ENCODE data around the gene FAM168A. TPM values are rescaled to one million over a fixed set of nuclear protein-coding genes. Genes with fewer than 3 reads are reported as not detected.
A peak's percentile ranks its signal among the peaks of the same experiment; 100 is the strongest.

FAM168A gene
- total and polyA plus RNA-seq, 2 donors (not counting 1 experiment from before 2014, with no cell fraction given) = 16.3 to 23.8 TPM

DNA sequence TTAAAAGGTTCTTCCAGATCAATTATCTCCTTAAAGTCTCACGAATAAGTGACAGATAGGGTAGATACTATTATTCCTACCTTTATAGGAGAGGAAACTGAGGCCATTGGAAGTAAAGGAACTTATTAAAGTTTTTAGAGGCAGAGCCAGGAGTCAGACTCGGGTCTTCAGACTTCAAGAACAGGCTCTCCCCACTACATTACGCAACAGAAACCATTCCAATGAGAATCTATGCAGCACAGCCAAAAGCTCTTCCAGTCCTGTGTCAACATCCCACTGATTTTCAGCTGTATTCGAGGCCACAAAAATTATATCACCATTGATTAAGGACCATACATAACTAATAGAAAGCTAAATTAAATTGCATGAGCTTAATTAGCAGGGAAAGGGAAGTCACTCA is 144.3 kb downstream of the FAM168A start:
- no peak overlapping the region for H3K27ac ChIP-seq (ENCODE audit: insufficient read depth, low read length)
- H4K20me1 ChIP-seq (ENCODE audit: control insufficient read depth, extremely low read depth, insufficient read depth, low read length) = no peaks in the 10 kb centered on the region
- TF ChIP-seq, protein P1, sequence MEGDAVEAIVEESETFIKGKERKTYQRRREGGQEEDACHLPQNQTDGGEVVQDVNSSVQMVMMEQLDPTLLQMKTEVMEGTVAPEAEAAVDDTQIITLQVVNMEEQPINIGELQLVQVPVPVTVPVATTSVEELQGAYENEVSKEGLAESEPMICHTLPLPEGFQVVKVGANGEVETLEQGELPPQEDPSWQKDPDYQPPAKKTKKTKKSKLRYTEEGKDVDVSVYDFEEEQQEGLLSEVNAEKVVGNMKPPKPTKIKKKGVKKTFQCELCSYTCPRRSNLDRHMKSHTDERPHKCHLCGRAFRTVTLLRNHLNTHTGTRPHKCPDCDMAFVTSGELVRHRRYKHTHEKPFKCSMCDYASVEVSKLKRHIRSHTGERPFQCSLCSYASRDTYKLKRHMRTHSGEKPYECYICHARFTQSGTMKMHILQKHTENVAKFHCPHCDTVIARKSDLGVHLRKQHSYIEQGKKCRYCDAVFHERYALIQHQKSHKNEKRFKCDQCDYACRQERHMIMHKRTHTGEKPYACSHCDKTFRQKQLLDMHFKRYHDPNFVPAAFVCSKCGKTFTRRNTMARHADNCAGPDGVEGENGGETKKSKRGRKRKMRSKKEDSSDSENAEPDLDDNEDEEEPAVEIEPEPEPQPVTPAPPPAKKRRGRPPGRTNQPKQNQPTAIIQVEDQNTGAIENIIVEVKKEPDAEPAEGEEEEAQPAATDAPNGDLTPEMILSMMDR (conservative IDR thresholded peaks at IDR 0.05 in 1 of 2, IDR thresholded peaks at IDR 0.05 in 1 of 2; ENCODE audit: low read depth in 1 of 2, low read length in 2 of 2) = no peak
- TF ChIP-seq EZH2 (IDR thresholded peaks at IDR 0.05; ENCODE audit: low read length, missing control alignments) = no peak
- H3K4me3 ChIP-seq (replicated peaks in 1 of 4; ENCODE audit: control extremely low read depth in 1 of 4, insufficient read depth in 1 of 4, low read depth in 3 of 4, low read length in 4 of 4) = no peak overlapping the region
- H3K79me2 ChIP-seq (ENCODE audit: control insufficient read depth, insufficient read depth, low read length) = no peaks in the 10 kb centered on the region
- peak in 1 of 2 donors; percentile 53 for DNase-seq (ENCODE audit: low read depth in 2 of 2)
- H3K36me3 ChIP-seq (ENCODE audit: control insufficient read depth, insufficient read depth, low read length) = no peaks in the 10 kb centered on the region
- no peaks in the 10 kb centered on the region for H3K27me3 ChIP-seq (ENCODE audit: control insufficient read depth, insufficient read depth, low read length)
- H3K9ac ChIP-seq (ENCODE audit: insufficient read depth, low read length) = no peak overlapping the region
- H3K9me3 ChIP-seq (ENCODE audit: control insufficient read depth, insufficient read depth, low read depth, low read length) = no peaks in the 10 kb centered on the region
- no peak overlapping the region for H3K4me2 ChIP-seq (ENCODE audit: extremely low read depth, insufficient read depth, low read length)
- no peaks in the 10 kb centered on the region for H3K4me1 ChIP-seq (ENCODE audit: control insufficient read depth, extremely low read depth, insufficient read depth, low read length)
- no peak overlapping the region for H2AFZ ChIP-seq (ENCODE audit: low read length)

GRCh38 chr11:73452726-73453125 is 145.2 kb downstream of the FAM168A start:
- H3K4me2 ChIP-seq (ENCODE audit: extremely low read depth, insufficient read depth, low read length) = no peak overlapping the region
- H3K27me3 ChIP-seq (ENCODE audit: control insufficient read depth, insufficient read depth, low read length) = no peaks in the 10 kb centered on the region
- no peaks in the 10 kb centered on the region for H3K4me1 ChIP-seq (ENCODE audit: control insufficient read depth, extremely low read depth, insufficient read depth, low read length)
- H3K27ac ChIP-seq (ENCODE audit: insufficient read depth, low read length) = no peak overlapping the region
- H4K20me1 ChIP-seq (ENCODE audit: control insufficient read depth, extremely low read depth, insufficient read depth, low read length) = no peaks in the 10 kb centered on the region
- no peaks in the 10 kb centered on the region for H3K9me3 ChIP-seq (ENCODE audit: control insufficient read depth, insufficient read depth, low read depth, low read length)
- TF ChIP-seq, protein P1 (conservative IDR thresholded peaks at IDR 0.05 in 1 of 2, IDR thresholded peaks at IDR 0.05 in 1 of 2; ENCODE audit: low read depth in 1 of 2, low read length in 2 of 2) = no peak
- TF ChIP-seq EZH2 (IDR thresholded peaks at IDR 0.05; ENCODE audit: low read length, missing control alignments) = no peak
- no peak for DNase-seq (ENCODE audit: low read depth in 2 of 2)
- no peak overlapping the region for H3K9ac ChIP-seq (ENCODE audit: insufficient read depth, low read length)
- H3K36me3 ChIP-seq (ENCODE audit: control insufficient read depth, insufficient read depth, low read length) = no peaks in the 10 kb centered on the region
- no peak overlapping the region for H2AFZ ChIP-seq (ENCODE audit: low read length)
- H3K79me2 ChIP-seq (ENCODE audit: control insufficient read depth, insufficient read depth, low read length) = no peaks in the 10 kb centered on the region
- no peak overlapping the region for H3K4me3 ChIP-seq (replicated peaks in 1 of 4; ENCODE audit: control extremely low read depth in 1 of 4, insufficient read depth in 1 of 4, low read depth in 3 of 4, low read length in 4 of 4)

- no peak for DNase-seq (ENCODE audit: low read depth in 2 of 2)
- TF ChIP-seq, protein P1 (conservative IDR thresholded peaks at IDR 0.05 in 1 of 2, IDR thresholded peaks at IDR 0.05 in 1 of 2; ENCODE audit: low read depth in 1 of 2, low read length in 2 of 2) = no peak
- TF ChIP-seq EZH2 (IDR thresholded peaks at IDR 0.05; ENCODE audit: low read length, missing control alignments) = no peak
- no peaks in the 10 kb centered on the region for H3K27me3 ChIP-seq (ENCODE audit: control insufficient read depth, insufficient read depth, low read length)
Measured at GRCh38 chr11:73451896-73452295, 146.0 kb downstream of the FAM168A start.

More at GRCh38 chr11:73451896-73452295, 146.0 kb downstream of the FAM168A start:
- Histone ChIP-seq H3K79me2 (ENCODE audit: control insufficient read depth, insufficient read depth, low read length) (no peaks in the 10 kb centered on the region), H3K4me3 (replicated peaks in 1 of 4; ENCODE audit: control extremely low read depth in 1 of 4, insufficient read depth in 1 of 4, low read depth in 3 of 4, low read length in 4 of 4) (no peak overlapping the region), H4K20me1 (ENCODE audit: control insufficient read depth, extremely low read depth, insufficient read depth, low read length) (no peaks in the 10 kb centered on the region), H3K4me2 (ENCODE audit: extremely low read depth, insufficient read depth, low read length) (no peak overlapping the region), H2AFZ (ENCODE audit: low read length) (no peak overlapping the region), H3K27ac (ENCODE audit: insufficient read depth, low read length) (no peak overlapping the region), H3K9ac (ENCODE audit: insufficient read depth, low read length) (no peak overlapping the region), H3K36me3 (ENCODE audit: control insufficient read depth, insufficient read depth, low read length) (no peaks in the 10 kb centered on the region), H3K9me3 (ENCODE audit: control insufficient read depth, insufficient read depth, low read depth, low read length) (no peaks in the 10 kb centered on the region), H3K4me1 (ENCODE audit: control insufficient read depth, extremely low read depth, insufficient read depth, low read length) (no peaks in the 10 kb centered on the region)
